NCI-H2107 treated with DMSO at 0.1 percent for 48 hours (cell line): Measurements from ENCODE around the gene ZNF667.

ENCODE experiments used
- DNase-seq: peaks from one replicate; lab custom pipeline; 2025; ENCODE audit not compliant: unreplicated experiment; lab: John Stamatoyannopoulos, UW

Gene ZNF667

GRCh38 chr19:56393119-56394012 lies 83.8 kb downstream of the ZNF667 start, which contains the start of gene ZNF582:
Gene ZNF582 (minus strand): TSS chr19:56393534. CDS start chr19:56391752, 1,782 bp downstream.
- DNase-seq: peak; percentile 73
